Naive thymus-derived CD8-positive, alpha-beta T cell (primary cell): ENCODE results near the gene CHCHD6. TPM values are rescaled to one million over a fixed set of nuclear protein-coding genes. Genes with fewer than 3 reads are reported as not detected.

Experiments
- ATAC-seq, 2 donors: fragments of 150-1000 bp; cut with Tn5 transposase in 1 of 2; sonication (Bioruptor Pico), chemical (Tn5 transposase) in 1 of 2; 1 replicate in 1 of 2; 2 replicates in 1 of 2; pipeline ENCODE4 v1.10.0; 2021; ENCODE audit warnings: mild to moderate bottlenecking in 2 of 2, moderate library complexity in 2 of 2
- POLR2A ChIA-PET: fragments of 350-600 bp; sonication (Branson Sonifier 250); formaldehyde crosslinking; loops from one replicate; lab custom pipeline; 2021; ENCODE audit warnings: antibody characterized with exemption; lab: Charles Lee
- DNase-seq, 10 donors: peaks; one replicate each; pipeline versions ENCODE4 v3.0.0 to v3.0.0-alpha.2; 2020 to 2022
- H3K27ac Mint-ChIP-seq, 10 donors: one replicate each; pipeline ENCODE4 v1.8.0; 2020 to 2022; ENCODE audit warnings: mild to moderate bottlenecking in 10 of 10, mixed read lengths in 10 of 10, moderate library complexity in 4 of 10, inconsistent platforms in 1 of 10
- H3K27me3 Mint-ChIP-seq, 5 donors: one replicate each; pipeline ENCODE4 v1.8.0; 2021 to 2022; ENCODE audit warnings: mixed read lengths in 5 of 5
- H3K36me3 Mint-ChIP-seq, 3 donors: one replicate each; pipeline ENCODE4 v1.8.0; 2020 to 2022; ENCODE audit warnings: mixed read lengths in 3 of 3, mild to moderate bottlenecking in 2 of 3, inconsistent platforms in 1 of 3
- H3K4me1 Mint-ChIP-seq, 4 donors: one replicate each; pipeline ENCODE4 v1.8.0; 2021 to 2022; ENCODE audit warnings: mixed read lengths in 4 of 4
- H3K4me3 Mint-ChIP-seq, 10 donors: one replicate each; pipeline ENCODE4 v1.8.0; 2020 to 2022; ENCODE audit warnings: mild to moderate bottlenecking in 10 of 10, mixed read lengths in 10 of 10, moderate library complexity in 6 of 10, inconsistent platforms in 1 of 10
- H3K9me3 Mint-ChIP-seq, 9 donors: one replicate each; pipeline ENCODE4 v1.8.0; 2020 to 2022; ENCODE audit warnings: mixed read lengths in 9 of 9, mild to moderate bottlenecking in 3 of 9, inconsistent platforms in 1 of 9, moderate library complexity in 1 of 9
- polyA plus RNA-seq, 3 donors: library from polyadenylated mRNA; unstranded; fragments of 300-500 nt; fragmentation: Illumina TruSeq; gene quantifications; one replicate each; pipeline ENCODE4 v1.2.3, GENCODE V29; 2021
- total RNA-seq, 8 experiments: library from RNA in 2 of 8; stranded (reverse) in 2 of 8; gene quantifications; one replicate each; pipeline ENCODE4 v1.2.3 and lab custom pipeline; 2021 to 2026

The CHCHD6 gene
- total and polyA plus RNA-seq, 5 experiments from 2014 or later: 7.8 to 16.9 (median 11.3) TPM

DNA sequence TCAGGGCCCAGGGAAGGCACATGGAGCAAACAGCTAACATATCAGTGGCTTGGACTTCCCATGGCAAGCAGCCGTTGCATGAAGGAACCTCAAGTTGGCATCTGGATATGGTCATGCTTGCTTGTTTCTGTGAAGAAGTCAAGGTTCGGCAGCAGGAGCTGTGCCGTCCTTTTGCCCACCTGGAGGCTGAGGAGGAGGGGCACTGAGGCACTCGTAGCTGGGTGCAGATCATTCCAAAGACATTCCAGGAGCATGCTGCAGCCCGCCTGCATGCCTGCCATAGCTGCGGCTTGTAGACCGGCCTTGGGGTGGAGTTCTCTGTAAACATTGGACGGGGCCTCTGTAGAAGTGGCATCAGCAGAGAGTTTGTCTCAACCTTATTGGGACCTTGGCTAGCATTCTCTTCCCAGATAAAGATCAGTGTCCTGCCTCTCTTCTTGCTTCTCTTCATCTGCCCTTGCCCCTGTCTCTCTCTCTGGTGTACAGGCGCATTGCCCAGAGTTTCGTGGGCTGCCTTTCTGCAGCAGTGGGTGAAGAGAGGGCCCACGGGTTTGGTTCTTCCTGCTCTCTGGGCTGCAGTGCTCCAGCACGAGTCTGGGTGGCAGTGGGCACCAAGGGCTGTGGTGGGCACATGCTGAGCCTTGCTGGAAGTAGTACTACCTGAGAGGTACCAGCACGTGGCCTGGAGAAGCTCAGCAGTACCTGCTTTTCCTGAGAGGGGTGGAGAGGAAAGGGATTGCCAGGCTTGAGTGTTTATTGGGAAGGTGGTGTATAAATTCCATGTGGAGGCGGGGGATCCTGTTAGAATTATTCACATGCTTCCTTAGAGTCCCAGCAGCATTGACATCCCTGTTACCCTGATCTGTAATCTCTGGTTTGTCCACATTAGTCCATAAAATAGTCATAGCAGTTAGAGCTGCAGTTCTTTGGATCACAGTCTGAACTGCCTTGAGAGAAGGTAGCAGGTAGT is 49.4 kb downstream of the CHCHD6 start:
- Mint-ChIP-seq H3K4me3 (no peak overlapping the region), H3K27me3 (no peaks in the 10 kb centered on the region), H3K9me3 (no peaks in the 10 kb centered on the region), H3K4me1 (peaks cover 5 to 10% (median 8%) of the 10 kb centered on the region in 4 donors), H3K36me3 (peaks cover 0 to 5% (median 0%) of the 10 kb centered on the region in 3 donors), H3K27ac (peak overlapping the region in 1 of 10 donors; percentile 56)
- ATAC-seq (no peak), DNase-seq (no peak)
- POLR2A ChIA-PET: no interaction called here

DNA sequence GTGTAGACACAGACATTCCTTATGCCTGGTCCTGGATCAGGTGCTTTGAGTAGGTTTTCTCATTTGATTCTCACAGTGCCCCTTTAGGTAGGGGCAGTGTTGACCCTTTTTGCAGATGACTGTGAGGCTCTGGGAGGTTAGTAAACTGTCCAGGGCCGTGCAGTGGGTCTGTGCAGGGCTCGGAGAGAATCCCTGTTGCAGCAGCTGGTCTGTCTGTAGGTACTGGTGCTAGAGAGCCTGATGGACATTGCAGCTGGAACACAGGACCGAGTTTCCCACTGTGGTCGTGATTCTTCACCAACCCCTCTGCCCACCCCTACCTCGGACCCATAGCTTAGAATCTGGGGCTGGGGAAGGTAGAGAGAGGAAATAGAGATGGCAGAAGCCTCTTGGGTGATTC is 51.8 kb downstream of the CHCHD6 start:
- ATAC-seq (no peak), DNase-seq (no peak)
- POLR2A ChIA-PET: interaction anchor here (0.7 kb wide), 1 partner anchor 715 kb away, joined by 3 read pairs; no protein-coding TSS in a partner anchor
- Mint-ChIP-seq H3K4me1 (peaks cover 0 to 7% (median 4%) of the 10 kb centered on the region in 4 donors), H3K36me3 (peaks cover 0 to 4% (median 2%) of the 10 kb centered on the region in 3 donors), H3K4me3 (no peak overlapping the region), H3K27ac (no peak overlapping the region), H3K9me3 (peaks cover 0 to 3% (median 0%) of the 10 kb centered on the region in 9 donors), H3K27me3 (no peaks in the 10 kb centered on the region)

DNA sequence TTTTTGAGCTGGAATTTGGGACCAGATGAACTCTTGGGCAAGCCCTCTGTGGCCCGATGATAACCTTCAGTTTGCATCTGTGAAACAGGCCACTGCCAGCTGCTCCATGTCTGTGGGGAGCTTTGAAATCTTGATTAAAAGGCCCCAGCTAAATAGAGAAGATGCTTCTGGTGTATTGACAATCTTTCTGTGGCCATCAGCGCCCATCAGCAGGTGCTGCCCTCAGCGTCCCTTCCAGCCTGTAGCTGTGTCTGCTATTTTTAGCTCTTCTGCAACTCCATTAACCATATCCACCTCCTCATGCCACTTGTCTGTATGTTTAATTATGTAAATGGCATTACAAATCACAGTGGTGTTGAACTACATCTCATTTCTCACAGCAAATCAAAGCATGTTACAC is 54.0 kb downstream of the CHCHD6 start:
- POLR2A ChIA-PET: no interaction called here
- DNase-seq (no peak), ATAC-seq (no peak)
- no peak overlapping the region for H3K27ac Mint-ChIP-seq
- peaks cover 0 to 3% (median 0%) of the 10 kb centered on the region in 9 donors for H3K9me3 Mint-ChIP-seq
- no peak overlapping the region for H3K4me3 Mint-ChIP-seq
- H3K36me3 Mint-ChIP-seq: peaks cover 2 to 8% (median 5%) of the 10 kb centered on the region in 3 donors
- peaks cover 2 to 7% (median 4%) of the 10 kb centered on the region in 4 donors for H3K4me1 Mint-ChIP-seq
- no peaks in the 10 kb centered on the region for H3K27me3 Mint-ChIP-seq

DNA sequence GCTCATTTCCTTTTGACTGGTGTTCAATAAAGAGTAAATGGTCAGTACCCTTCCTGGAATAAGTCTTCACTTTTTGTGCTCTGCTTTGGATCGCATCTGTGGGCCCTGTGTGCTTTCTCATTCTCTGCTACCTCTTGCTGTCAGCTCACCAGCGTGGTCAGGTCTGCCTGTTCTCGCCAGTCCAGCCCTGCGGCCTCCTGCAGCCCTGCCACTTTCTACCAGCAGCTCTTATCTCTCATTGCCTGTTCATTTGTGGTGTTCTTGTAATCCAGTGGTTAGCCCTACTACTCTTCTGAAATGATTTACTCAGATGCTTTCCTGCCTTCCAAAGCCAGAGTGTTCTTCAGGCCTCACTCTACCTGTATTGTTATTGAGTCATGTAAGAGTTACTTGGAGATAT is 54.8 kb downstream of the CHCHD6 start:
- Mint-ChIP-seq H3K4me3 (no peak overlapping the region), H3K4me1 (peaks cover 2 to 7% (median 4%) of the 10 kb centered on the region in 4 donors), H3K36me3 (peaks cover 2 to 8% (median 5%) of the 10 kb centered on the region in 3 donors), H3K27ac (no peak overlapping the region), H3K9me3 (peaks cover 0 to 3% (median 0%) of the 10 kb centered on the region in 9 donors), H3K27me3 (no peaks in the 10 kb centered on the region)
- POLR2A ChIA-PET: no interaction called here
- DNase-seq (no peak), ATAC-seq (no peak)

DNA sequence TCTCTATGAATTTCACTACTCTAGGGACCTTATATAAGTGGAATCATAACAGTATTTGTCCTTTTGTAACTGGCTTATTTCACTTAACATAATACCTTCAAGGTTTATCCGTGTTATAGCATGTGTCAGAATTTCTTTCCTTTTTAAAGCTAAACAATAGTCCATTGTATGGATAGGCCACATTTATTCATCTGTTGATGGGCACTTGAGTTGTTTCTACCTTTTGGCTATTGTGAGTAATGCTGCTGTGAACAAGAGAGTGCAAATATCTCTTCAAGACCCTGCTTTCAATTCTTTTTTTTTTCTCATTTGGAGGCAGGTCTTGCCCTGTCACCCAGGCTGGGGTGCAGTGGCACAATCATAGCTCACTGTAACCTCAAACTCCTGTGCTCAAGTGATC is 56.5 kb downstream of the CHCHD6 start:
- POLR2A ChIA-PET: no interaction called here
- Mint-ChIP-seq H3K4me1 (peaks cover 2 to 7% (median 4%) of the 10 kb centered on the region in 4 donors), H3K4me3 (no peak overlapping the region), H3K27ac (no peak overlapping the region), H3K27me3 (no peaks in the 10 kb centered on the region), H3K36me3 (peaks cover 5 to 22% (median 14%) of the 10 kb centered on the region in 3 donors), H3K9me3 (peaks cover 0 to 5% (median 0%) of the 10 kb centered on the region in 9 donors)
- DNase-seq (no peak), ATAC-seq (no peak)

DNA sequence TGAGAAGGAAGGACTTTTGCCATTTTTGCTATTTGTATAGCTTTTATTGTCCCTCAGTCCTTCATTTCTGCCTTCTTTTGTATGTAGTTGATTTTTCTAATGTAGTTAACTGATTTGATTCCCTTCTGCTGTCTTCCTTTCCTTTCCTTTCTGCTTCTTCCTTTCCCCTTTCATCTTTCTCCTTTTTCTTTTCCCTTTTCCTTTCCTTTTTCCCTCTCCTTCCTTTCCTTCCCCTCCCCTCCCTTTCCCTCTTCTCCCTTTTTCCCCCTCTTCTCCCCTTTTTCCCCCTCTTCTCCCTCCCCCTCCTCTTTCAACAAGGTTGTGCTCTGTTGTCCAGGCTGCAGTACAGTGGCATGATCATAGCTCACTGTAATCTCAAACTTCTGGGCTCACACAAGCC is 59.0 kb downstream of the CHCHD6 start:
- ATAC-seq (no peak), DNase-seq (no peak)
- H3K36me3 Mint-ChIP-seq: peaks cover 18 to 45% (median 34%) of the 10 kb centered on the region in 3 donors
- POLR2A ChIA-PET: no interaction called here
- H3K4me1 Mint-ChIP-seq: peaks cover 2 to 10% (median 3%) of the 10 kb centered on the region in 4 donors
- peak overlapping the region in 1 of 10 donors; percentile 41 for H3K27ac Mint-ChIP-seq
- peaks cover 0 to 14% (median 9%) of the 10 kb centered on the region in 9 donors for H3K9me3 Mint-ChIP-seq
- H3K4me3 Mint-ChIP-seq: no peak overlapping the region
- H3K27me3 Mint-ChIP-seq: no peaks in the 10 kb centered on the region

DNA sequence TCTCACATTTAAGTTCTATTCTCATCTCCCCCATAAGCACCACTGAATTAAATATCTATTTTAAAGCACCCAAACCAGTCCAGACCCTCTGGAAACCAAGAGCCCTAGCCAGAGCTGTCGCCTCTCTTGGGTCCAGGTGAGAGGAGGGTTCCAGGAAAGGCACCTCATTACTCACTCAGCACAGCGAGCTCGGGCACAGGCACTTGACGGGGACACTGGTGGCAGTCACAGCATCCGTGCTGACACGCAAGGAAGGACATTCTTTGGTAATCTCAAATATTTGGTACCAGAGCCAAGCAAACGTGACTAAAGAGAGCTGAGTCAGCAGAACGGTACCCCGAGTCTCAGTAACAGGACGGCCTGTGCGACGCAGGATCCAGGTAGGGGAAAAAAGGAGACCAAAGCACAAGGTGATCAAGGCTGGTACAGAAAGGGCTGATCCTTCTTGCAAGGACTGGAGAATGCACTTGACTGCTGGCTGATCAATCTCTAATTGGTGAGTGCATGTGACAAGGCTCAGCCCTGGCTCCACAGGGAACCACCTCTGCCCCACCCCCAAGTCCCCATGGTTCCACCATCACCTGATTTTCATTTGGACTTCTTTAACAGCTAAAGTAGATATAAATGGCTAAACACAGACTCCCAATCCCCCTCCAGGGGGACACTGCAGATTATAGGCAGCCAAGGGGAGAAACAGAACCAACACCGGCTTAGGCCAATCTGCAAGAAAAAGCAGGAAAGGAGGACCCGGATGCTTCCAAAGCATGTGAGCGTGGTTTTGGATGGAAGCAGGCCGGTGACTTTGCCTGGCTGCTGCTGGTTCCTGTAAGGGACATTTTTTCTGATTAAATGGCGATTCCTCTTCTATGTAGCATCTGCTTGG is 61.4 kb downstream of the CHCHD6 start:
- ATAC-seq (no peak), DNase-seq (no peak)
- Mint-ChIP-seq H3K27ac (no peak overlapping the region), H3K4me1 (peaks cover 0 to 9% (median 3%) of the 10 kb centered on the region in 4 donors), H3K9me3 (peaks cover 0 to 35% (median 31%) of the 10 kb centered on the region in 9 donors), H3K4me3 (no peak overlapping the region), H3K27me3 (no peaks in the 10 kb centered on the region), H3K36me3 (peaks cover 42 to 57% (median 46%) of the 10 kb centered on the region in 3 donors)
- POLR2A ChIA-PET: no interaction called here

DNA sequence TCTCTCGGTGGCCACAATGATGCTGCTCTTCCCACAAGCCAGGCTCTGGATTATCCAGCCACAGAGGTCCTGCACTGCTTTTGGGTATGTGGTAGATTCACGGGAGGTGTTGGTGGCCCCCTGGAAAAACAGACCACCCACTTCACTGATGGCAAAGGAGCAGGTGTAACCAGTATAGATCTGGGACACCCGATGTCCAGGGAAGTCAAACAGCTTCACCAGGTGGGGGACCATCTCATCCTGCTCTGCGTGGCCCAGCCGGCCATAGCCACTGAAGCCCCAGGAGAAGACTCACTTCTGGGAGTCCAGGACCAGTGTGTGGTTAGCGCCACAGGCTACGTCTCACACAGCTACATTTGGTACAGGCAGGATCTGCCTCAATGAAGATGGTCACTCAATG is 62.6 kb downstream of the CHCHD6 start:
- H3K9me3 Mint-ChIP-seq: peaks cover 9 to 47% (median 40%) of the 10 kb centered on the region in 9 donors
- H3K4me3 Mint-ChIP-seq: no peak overlapping the region
- POLR2A ChIA-PET: no interaction called here
- no peak for ATAC-seq
- no peak for DNase-seq
- no peaks in the 10 kb centered on the region for H3K27me3 Mint-ChIP-seq
- H3K4me1 Mint-ChIP-seq: peaks cover 0 to 9% (median 3%) of the 10 kb centered on the region in 4 donors
- H3K27ac Mint-ChIP-seq: no peak overlapping the region
- H3K36me3 Mint-ChIP-seq: peaks cover 46 to 65% (median 54%) of the 10 kb centered on the region in 3 donors

DNA sequence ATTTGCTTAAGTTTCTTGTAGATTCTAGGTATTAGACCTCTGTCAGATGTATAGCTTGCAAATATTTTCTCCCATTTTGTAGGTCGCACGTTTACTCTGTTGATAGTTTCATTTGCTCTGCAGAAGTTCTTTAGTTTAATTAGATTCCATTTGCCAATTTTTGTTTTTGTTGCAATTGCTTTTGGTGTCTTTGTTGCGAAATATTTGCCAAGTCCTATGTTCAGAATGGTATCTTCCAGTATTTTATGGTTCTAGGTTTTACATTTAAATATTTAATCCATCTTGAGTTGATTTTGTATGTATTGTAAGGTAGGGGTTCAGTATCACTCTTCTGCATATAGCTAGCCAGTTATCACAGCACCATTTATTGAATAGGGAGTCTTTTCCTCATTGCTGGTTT is 64.9 kb downstream of the CHCHD6 start:
- Mint-ChIP-seq H3K27ac (no peak overlapping the region), H3K27me3 (no peaks in the 10 kb centered on the region), H3K36me3 (peaks cover 54 to 78% (median 60%) of the 10 kb centered on the region in 3 donors), H3K9me3 (peaks cover 17 to 61% (median 45%) of the 10 kb centered on the region in 9 donors), H3K4me1 (peaks cover 0 to 9% (median 2%) of the 10 kb centered on the region in 4 donors), H3K4me3 (no peak overlapping the region)
- no peak for DNase-seq
- ATAC-seq: no peak
- POLR2A ChIA-PET: no interaction called here

DNA sequence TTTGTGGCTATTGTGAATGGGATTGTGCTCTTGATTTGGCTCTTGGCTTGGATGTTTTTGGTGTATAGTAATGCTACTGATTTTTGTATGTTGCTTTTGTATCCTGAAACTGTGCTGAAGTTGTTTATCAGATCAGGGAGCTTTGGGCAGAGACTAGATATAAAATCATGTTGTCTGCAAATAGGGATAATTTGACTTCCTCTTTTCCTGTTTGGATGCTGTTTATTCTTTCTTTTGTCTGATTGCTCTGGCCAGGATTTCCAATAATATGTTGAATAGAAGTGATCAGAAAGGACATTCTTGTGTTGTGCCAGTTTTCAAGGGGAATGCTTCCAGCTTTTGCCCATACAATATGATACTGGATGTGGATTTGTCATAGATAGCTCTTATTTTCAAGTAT is 66.1 kb downstream of the CHCHD6 start:
- no peaks in the 10 kb centered on the region for H3K27me3 Mint-ChIP-seq
- H3K36me3 Mint-ChIP-seq: peaks cover 53 to 68% (median 54%) of the 10 kb centered on the region in 3 donors
- no peak overlapping the region for H3K27ac Mint-ChIP-seq
- ATAC-seq: no peak
- H3K4me3 Mint-ChIP-seq: no peak overlapping the region
- POLR2A ChIA-PET: no interaction called here
- DNase-seq: no peak
- H3K9me3 Mint-ChIP-seq: peaks cover 17 to 59% (median 45%) of the 10 kb centered on the region in 9 donors
- H3K4me1 Mint-ChIP-seq: peaks cover 0 to 9% (median 2%) of the 10 kb centered on the region in 4 donors

DNA sequence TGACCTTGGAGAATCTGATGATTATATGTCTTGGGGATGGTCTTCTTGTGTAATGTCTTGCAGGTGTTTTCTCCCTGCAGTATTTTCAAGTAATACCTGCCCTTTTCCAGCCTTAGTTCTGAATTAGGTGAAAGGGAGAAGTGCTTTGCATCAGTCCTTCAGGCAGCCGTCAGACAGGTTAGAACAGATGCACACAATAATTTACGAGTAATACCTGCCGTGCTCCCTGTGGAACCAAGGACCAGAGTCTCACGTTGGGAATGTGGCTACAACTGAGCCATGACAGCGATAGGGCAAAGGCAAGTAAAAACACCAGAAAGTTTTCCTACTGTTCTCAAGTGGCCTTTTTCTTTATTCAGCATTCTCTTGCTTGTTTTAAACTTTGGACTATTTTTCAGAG is 69.1 kb downstream of the CHCHD6 start:
- no peak overlapping the region for H3K27ac Mint-ChIP-seq
- POLR2A ChIA-PET: no interaction called here
- ATAC-seq: no peak

DNA sequence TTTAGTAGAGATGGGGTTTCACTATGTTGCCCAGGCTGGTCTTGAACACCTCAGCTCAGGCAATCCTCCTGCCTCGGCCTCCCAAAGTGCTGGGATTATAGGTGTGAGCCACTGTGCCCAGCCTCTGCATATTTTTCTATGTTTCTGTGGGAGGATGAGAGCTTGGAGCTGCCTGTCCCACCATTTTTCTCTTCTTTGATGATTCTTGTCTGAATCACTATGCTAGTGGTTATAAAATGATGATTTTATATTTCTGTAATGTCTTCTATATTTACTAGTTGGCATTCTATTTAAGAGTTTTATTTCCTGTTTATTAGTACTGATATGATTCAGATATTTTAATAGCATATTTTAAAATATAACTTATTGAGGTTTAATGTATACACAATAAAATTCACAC is 69.7 kb downstream of the CHCHD6 start:
- POLR2A ChIA-PET: no interaction called here
- DNase-seq (no peak), ATAC-seq (no peak)
- Mint-ChIP-seq H3K4me3 (no peak overlapping the region), H3K27ac (no peak overlapping the region), H3K27me3 (no peaks in the 10 kb centered on the region), H3K4me1 (peaks cover 0 to 7% (median under 1%) of the 10 kb centered on the region in 4 donors), H3K9me3 (peaks cover 7 to 42% (median 30%) of the 10 kb centered on the region in 9 donors), H3K36me3 (peaks cover 28 to 43% (median 33%) of the 10 kb centered on the region in 3 donors)

More for the DNA sequence above, 69.1 kb downstream of the CHCHD6 start:
- no peak for DNase-seq
- no peaks in the 10 kb centered on the region for H3K27me3 Mint-ChIP-seq
- peaks cover 29 to 46% (median 39%) of the 10 kb centered on the region in 3 donors for H3K36me3 Mint-ChIP-seq
- peaks cover 0 to 7% (median 2%) of the 10 kb centered on the region in 4 donors for H3K4me1 Mint-ChIP-seq
- no peak overlapping the region for H3K4me3 Mint-ChIP-seq
- H3K9me3 Mint-ChIP-seq: peaks cover 8 to 48% (median 34%) of the 10 kb centered on the region in 9 donors
